ENCODE data around the gene DIAPH3. TPM values are rescaled to one million over a fixed set of nuclear protein-coding genes. Genes with fewer than 3 reads are reported as not detected.

The DIAPH3 gene
- polyA plus RNA-seq, 2 of the 4 experiments (the other 2 are of a cell fraction) = 10.8 to 13.6 TPM

GRCh38 chr13:59823486-59823885 lies 340.2 kb downstream of the DIAPH3 start:
- FAIRE-seq = no peak
- H3K4me1 ChIP-seq = no peaks in the 10 kb centered on the region
- DNase-seq (ENCODE audit: low read depth in 1 of 2, low spot score in 1 of 2) = peak in 1 of 2 experiments; percentile 0
- WGBS (ENCODE audit: missing lambda C conversion rate) = 0% methylated on average over 1 of the region's 1 CpG
- POLR2A ChIA-PET = no interaction called here
- CTCF ChIA-PET = no interaction called here
- no peak overlapping the region for H3K4me2 ChIP-seq
- no peaks in the 10 kb centered on the region for H3K9me3 ChIP-seq
- no peak overlapping the region for H3K27ac ChIP-seq
- no peak for TF ChIP-seq ZC3H11A (IDR thresholded peaks at IDR 0.05)
- TF ChIP-seq CBX2 (IDR thresholded peaks at IDR 0.05; ENCODE audit: borderline replicate concordance, low read depth) = no peak
- TF ChIP-seq CHD4 (IDR thresholded peaks at IDR 0.05; ENCODE audit: borderline replicate concordance) = no peak
- TF ChIP-seq NFE2L2 (conservative IDR thresholded peaks at IDR 0.05; ENCODE audit: low read length) = no peak
- TF ChIP-seq ZNF302 (CRISPR knock-in tag; IDR thresholded peaks at IDR 0.05) = no peak
- no peak for TF ChIP-seq EP300 (IDR thresholded peaks at IDR 0.05)
- TF ChIP-seq ZSCAN20 (CRISPR knock-in tag; IDR thresholded peaks at IDR 0.05) = no peak
- no peak for TF ChIP-seq SMC3 (IDR thresholded peaks at IDR 0.05)
- TF ChIP-seq ZFP36 (IDR thresholded peaks at IDR 0.05; ENCODE audit: borderline replicate concordance, partially characterized antibody) = no peak
- no peak for TF ChIP-seq HDAC2 (IDR thresholded peaks at IDR 0.05)
- TF ChIP-seq JUN (IDR thresholded peaks at IDR 0.05) = no peak
- TF ChIP-seq POLR2A (IDR thresholded peaks at IDR 0.05; ENCODE audit: low read length) = no peak
- H3K4me3 ChIP-seq = no peak overlapping the region
- no peak for ATAC-seq

- WGBS (ENCODE audit: missing lambda C conversion rate) = 89% methylated on average over 3 of the region's 3 CpGs
- ATAC-seq (no peak), DNase-seq (ENCODE audit: low read depth in 1 of 2, low spot score in 1 of 2) (no peak), FAIRE-seq (no peak)
- H3K27ac ChIP-seq = no peak overlapping the region
- no peak overlapping the region for H3K4me3 ChIP-seq
- H3K9me3 ChIP-seq = no peaks in the 10 kb centered on the region
- H3K4me1 ChIP-seq = no peaks in the 10 kb centered on the region
- no peak overlapping the region for H3K4me2 ChIP-seq
- ChIA-PET CTCF (no interaction called here), POLR2A (no interaction called here)
- TF ChIP-seq, protein P1, sequence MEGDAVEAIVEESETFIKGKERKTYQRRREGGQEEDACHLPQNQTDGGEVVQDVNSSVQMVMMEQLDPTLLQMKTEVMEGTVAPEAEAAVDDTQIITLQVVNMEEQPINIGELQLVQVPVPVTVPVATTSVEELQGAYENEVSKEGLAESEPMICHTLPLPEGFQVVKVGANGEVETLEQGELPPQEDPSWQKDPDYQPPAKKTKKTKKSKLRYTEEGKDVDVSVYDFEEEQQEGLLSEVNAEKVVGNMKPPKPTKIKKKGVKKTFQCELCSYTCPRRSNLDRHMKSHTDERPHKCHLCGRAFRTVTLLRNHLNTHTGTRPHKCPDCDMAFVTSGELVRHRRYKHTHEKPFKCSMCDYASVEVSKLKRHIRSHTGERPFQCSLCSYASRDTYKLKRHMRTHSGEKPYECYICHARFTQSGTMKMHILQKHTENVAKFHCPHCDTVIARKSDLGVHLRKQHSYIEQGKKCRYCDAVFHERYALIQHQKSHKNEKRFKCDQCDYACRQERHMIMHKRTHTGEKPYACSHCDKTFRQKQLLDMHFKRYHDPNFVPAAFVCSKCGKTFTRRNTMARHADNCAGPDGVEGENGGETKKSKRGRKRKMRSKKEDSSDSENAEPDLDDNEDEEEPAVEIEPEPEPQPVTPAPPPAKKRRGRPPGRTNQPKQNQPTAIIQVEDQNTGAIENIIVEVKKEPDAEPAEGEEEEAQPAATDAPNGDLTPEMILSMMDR (IDR thresholded peaks at IDR 0.05) = no peak
- TF ChIP-seq MAFK (IDR thresholded peaks at IDR 0.05; ENCODE audit: partially characterized antibody) (peak; percentile 41), CBX2 (IDR thresholded peaks at IDR 0.05; ENCODE audit: borderline replicate concordance, low read depth) (no peak)
- TF ChIP-seq, protein P2, sequence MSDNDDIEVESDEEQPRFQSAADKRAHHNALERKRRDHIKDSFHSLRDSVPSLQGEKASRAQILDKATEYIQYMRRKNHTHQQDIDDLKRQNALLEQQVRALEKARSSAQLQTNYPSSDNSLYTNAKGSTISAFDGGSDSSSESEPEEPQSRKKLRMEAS (IDR thresholded peaks at IDR 0.05) = no peak
- TF ChIP-seq, protein P3, sequence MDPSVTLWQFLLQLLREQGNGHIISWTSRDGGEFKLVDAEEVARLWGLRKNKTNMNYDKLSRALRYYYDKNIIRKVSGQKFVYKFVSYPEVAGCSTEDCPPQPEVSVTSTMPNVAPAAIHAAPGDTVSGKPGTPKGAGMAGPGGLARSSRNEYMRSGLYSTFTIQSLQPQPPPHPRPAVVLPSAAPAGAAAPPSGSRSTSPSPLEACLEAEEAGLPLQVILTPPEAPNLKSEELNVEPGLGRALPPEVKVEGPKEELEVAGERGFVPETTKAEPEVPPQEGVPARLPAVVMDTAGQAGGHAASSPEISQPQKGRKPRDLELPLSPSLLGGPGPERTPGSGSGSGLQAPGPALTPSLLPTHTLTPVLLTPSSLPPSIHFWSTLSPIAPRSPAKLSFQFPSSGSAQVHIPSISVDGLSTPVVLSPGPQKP (IDR thresholded peaks at IDR 0.05; ENCODE audit: low read depth, low read length) = no peak
Observed at GRCh38 chr13:59809564-59809963, 354.2 kb downstream of the DIAPH3 start.

GRCh38 chr13:59806801-59807200 lies 356.9 kb downstream of the DIAPH3 start:
- H3K4me3 ChIP-seq = no peak overlapping the region
- FAIRE-seq (no peak), ATAC-seq (no peak), DNase-seq (ENCODE audit: low read depth in 1 of 2, low spot score in 1 of 2) (no peak)
- POLR2A ChIA-PET = no interaction called here
- no peaks in the 10 kb centered on the region for H3K4me1 ChIP-seq
- H3K9me3 ChIP-seq = no peaks in the 10 kb centered on the region
- no peak overlapping the region for H3K27ac ChIP-seq
- TF ChIP-seq MAFK (IDR thresholded peaks at IDR 0.05; ENCODE audit: partially characterized antibody) = peak; percentile 50
- TF ChIP-seq, protein P4, sequence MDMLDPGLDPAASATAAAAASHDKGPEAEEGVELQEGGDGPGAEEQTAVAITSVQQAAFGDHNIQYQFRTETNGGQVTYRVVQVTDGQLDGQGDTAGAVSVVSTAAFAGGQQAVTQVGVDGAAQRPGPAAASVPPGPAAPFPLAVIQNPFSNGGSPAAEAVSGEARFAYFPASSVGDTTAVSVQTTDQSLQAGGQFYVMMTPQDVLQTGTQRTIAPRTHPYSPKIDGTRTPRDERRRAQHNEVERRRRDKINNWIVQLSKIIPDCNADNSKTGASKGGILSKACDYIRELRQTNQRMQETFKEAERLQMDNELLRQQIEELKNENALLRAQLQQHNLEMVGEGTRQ (IDR thresholded peaks at IDR 0.05) = no peak
- CTCF ChIA-PET = no interaction called here
- H3K4me2 ChIP-seq = no peak overlapping the region

DNA sequence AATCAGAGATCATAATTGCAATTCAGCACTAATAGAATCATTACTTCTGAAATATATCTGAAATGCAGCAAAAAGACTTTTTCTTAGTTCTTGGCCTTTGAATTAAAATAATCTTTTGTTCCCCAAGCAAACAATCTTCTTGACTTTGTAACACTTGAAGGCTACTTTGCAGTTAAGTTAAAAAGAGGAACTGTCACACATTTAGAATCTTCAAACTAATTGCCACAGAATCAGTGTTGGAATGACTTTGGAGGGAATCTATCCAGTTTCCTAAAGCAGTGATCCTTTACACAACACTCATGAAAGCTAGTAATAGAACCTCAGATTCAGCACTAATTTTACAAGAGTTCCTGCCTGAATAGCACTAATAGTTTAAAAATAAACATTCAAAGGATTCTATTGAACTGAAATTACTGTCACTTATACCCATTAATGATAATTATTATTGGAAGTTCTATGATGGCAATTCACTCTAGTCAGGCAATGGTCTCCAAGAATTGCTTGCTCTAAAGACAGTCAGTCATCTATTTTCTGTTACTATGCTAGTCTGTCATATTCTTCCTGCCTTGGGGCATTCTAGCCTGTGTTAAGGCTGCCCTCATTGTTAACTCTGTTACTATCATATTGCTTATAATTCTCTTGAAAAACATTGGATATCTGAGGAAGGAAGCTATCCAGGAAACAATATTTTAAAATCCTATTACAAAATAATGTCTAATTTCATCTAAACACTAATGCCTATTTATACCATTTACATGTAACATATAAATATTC lies 362.4 kb downstream of the DIAPH3 start:
- ATAC-seq = no peak
- TF ChIP-seq NFE2L2 (conservative IDR thresholded peaks at IDR 0.05; ENCODE audit: low read length) (no peak), FOSB (CRISPR knock-in tag; IDR thresholded peaks at IDR 0.05) (no peak), NR3C1 (IDR thresholded peaks at IDR 0.05) (no peak), PHF8 (IDR thresholded peaks at IDR 0.05; ENCODE audit: borderline replicate concordance, low read depth) (no peak), RARB (CRISPR knock-in tag; IDR thresholded peaks at IDR 0.05) (no peak), FOXS1 (CRISPR knock-in tag; IDR thresholded peaks at IDR 0.05) (no peak), EP300 (IDR thresholded peaks at IDR 0.05) (no peak), MAZ (IDR thresholded peaks at IDR 0.05; ENCODE audit: borderline replicate concordance, low read depth, low read length) (no peak), BCL3 (IDR thresholded peaks at IDR 0.05) (no peak), ESRRA (IDR thresholded peaks at IDR 0.05; ENCODE audit: borderline replicate concordance, low read length) (no peak), HDAC2 (IDR thresholded peaks at IDR 0.05) (no peak)
- TF ChIP-seq, protein P5, sequence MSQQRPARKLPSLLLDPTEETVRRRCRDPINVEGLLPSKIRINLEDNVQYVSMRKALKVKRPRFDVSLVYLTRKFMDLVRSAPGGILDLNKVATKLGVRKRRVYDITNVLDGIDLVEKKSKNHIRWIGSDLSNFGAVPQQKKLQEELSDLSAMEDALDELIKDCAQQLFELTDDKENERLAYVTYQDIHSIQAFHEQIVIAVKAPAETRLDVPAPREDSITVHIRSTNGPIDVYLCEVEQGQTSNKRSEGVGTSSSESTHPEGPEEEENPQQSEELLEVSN (IDR thresholded peaks at IDR 0.05; ENCODE audit: borderline replicate concordance, low read depth) = no peak

More for the DNA sequence above, 362.4 kb downstream of the DIAPH3 start:
- CTCF ChIA-PET = no interaction called here
- H3K4me1 ChIP-seq = no peaks in the 10 kb centered on the region
- H3K4me2 ChIP-seq = no peak overlapping the region
- H3K27ac ChIP-seq = no peak overlapping the region
- no peak overlapping the region for H3K4me3 ChIP-seq
- H3K9me3 ChIP-seq = no peaks in the 10 kb centered on the region
- POLR2A ChIA-PET = no interaction called here
- FAIRE-seq (no peak), DNase-seq (ENCODE audit: low read depth in 1 of 2, low spot score in 1 of 2) (no peak)
